ENCODE data around the gene LARP7.
"Not testable (repeated sequence)": the region's sequence is repeated elsewhere in the genome, so short reads cannot be mapped to it uniquely, and the experiment has no call there.

Gene LARP7

GRCh38 chr4:112636688-112637551 is at the start of gene LARP7, which contains the start of gene ZGRF1:
Gene LARP7 (plus strand): TSS chr4:112637143. CDS start chr4:112644670, 7,527 bp downstream.
Gene ZGRF1 (minus strand): TSS chr4:112636909. CDS start chr4:112633176, 3,733 bp downstream.
- peak; percentile 94 for DNase-seq (ENCODE audit: low read depth in 2 of 2)

DNA sequence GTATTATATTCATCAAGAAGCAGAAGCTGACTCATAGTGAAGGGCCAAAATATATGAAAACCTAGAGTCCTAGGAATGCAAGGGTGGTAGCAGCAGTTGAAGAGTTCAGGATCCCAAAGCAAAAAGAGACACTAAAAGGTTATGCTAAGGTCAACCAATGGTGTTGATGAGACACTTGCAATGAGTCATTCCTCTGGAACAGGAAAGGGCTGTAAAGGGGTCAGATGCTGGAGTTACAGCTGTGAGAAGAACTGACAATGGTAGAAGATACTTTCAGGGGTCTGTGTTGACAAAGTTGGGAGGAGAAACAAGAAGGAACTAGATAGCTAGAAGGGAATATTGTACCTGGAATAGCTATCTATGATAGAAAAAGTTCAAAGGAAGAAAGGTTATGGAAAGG is 47.7 kb upstream of the LARP7 start:
- DNase-seq (ENCODE audit: low read depth in 2 of 2), result no peak

- no peak for DNase-seq (ENCODE audit: low read depth in 2 of 2)
Observed at GRCh38 chr4:112591593-112591992, 45.4 kb upstream of the LARP7 start.

GRCh38 chr4:112592717-112593116 is 44.2 kb upstream of the LARP7 start:
- DNase-seq (ENCODE audit: low read depth in 2 of 2), result no peak

- DNase-seq (ENCODE audit: low read depth in 2 of 2), result no peak
Observed at GRCh38 chr4:112593438-112594133, 43.4 kb upstream of the LARP7 start.

DNA sequence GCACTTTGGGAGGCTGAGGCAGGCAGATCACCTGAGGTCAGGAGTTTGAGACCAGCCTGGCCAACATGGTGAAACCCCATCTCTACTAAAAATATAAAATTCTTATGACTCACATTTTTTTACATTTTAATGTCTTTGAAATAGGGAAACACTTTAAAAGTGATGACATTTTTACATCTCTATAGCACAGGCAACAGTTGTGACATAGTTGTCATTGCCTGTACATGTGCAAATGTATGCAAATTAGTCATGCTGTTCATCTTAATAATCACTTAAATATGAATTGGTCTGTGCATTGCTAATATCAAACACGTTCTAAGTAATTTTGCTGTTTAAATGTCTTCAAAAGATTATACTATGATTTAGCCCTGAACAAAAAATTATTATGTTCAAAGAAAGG is 42.0 kb upstream of the LARP7 start:
- DNase-seq (ENCODE audit: low read depth in 2 of 2), result no peak

- DNase-seq (ENCODE audit: low read depth in 2 of 2), result no peak
Observed at GRCh38 chr4:112604589-112604988, 32.4 kb upstream of the LARP7 start.

GRCh38 chr4:112612814-112613213 is 24.1 kb upstream of the LARP7 start:
- DNase-seq (ENCODE audit: low read depth in 2 of 2), result not testable (repeated sequence)

- no peak for DNase-seq (ENCODE audit: low read depth in 2 of 2)
Observed at GRCh38 chr4:112616984-112617383, 20.0 kb upstream of the LARP7 start.

- no peak for DNase-seq (ENCODE audit: low read depth in 2 of 2)
Observed at GRCh38 chr4:112626228-112626627, 10.7 kb upstream of the LARP7 start.

- no peak for DNase-seq (ENCODE audit: low read depth in 2 of 2)
Observed at GRCh38 chr4:112633477-112634235, 3.3 kb upstream of the LARP7 start.

- no peak for DNase-seq (ENCODE audit: low read depth in 2 of 2)
Observed at GRCh38 chr4:112637552-112637866, 566 bp downstream of the LARP7 start.

DNA sequence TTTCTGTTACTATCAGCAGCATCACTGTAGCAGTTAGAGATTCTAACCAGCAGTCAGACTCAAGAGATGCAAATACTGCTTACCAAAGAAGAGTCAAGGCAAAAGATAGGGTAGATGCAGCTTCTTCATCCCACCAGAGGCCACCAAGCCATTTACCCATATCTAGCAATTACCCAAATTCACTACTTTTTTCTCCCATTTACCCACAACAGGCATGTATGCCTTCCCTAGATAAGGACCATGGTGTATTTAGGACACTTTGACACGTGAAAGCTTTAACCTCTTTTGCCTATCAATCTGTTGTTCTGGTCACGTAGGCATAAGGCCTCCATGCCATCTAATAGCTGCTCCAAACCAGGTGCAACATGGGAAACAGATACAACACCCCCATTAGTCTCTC is 5.6 kb downstream of the LARP7 start:
- DNase-seq (ENCODE audit: low read depth in 2 of 2), result no peak

- DNase-seq (ENCODE audit: low read depth in 2 of 2), result not testable (repeated sequence)
Observed at GRCh38 chr4:112644595-112645535, 7.9 kb downstream of the LARP7 start.

DNA sequence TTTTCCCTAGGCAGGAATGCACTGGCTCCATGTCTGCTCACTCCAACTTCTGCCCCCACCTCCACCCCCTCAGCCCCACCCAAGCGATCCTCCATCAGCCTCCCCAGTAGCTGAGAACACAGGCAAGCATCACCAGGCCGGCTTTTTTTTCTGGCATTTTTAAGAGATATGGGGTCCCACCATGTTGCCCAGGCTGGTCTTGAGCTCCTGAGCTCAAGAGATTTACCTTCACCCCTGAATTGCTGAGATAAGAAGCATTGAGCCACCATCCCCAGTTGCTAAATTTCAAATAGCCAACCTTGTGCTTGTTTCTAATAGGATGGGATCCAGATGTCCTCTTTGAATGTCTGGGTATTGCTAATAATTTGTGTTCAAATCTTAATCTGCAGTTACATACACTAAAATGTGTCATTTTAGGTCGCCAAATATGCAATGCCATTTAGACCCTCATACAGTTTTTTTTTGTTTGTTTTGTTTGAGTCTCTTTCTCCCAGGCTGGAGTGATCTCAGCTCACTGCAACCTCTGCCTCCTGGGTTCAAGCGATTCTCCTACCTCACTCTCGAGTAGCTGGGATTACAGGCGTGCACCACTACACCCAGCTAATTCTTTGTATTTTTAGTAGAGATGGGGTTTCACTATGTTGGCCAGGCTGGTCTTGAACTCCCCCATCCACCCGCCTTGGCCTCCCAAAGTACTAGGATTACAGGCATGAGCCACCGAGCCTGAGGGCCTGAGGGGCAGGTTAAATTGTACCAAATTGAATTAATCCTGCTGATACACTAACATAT is 8.8 kb downstream of the LARP7 start:
- DNase-seq (ENCODE audit: low read depth in 2 of 2), result no peak

DNA sequence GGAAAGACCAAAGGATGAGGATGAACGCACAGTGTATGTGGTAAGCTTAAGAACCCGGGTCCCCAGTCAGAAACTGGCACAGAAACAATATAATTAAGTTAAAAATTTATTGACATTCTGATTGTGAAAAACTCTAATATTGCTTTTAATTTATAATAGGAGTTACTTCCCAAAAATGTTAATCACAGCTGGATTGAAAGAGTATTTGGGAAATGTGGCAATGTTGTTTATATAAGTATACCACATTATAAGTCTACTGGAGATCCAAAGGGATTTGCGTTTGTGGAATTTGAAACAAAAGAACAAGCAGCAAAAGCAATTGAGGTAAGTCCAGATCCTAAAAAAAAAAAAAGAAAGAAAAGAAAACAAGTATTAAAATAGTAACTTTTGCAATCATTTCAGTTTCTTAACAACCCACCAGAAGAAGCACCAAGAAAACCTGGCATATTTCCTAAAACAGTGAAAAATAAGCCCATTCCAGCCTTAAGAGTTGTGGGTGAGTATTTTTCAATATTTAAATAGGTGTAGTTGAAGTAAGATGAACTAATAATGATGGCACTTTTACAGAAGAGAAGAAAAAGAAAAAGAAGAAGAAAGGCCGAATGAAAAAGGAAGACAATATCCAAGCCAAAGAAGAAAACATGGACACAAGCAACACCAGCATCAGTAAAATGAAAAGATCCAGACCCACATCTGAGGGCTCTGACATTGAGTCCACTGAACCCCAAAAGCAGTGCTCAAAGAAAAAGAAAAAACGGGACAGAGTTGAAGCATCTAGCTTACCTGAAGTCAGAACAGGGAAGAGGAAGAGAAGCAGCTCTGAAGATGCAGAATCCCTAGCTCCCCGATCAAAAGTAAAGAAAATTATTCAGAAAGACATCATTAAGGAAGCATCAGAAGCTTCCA is 9.9 kb downstream of the LARP7 start:
- DNase-seq (ENCODE audit: low read depth in 2 of 2), result no peak

GRCh38 chr4:112647785-112648184 is 10.8 kb downstream of the LARP7 start:
- DNase-seq (ENCODE audit: low read depth in 2 of 2), result no peak

- no peak for DNase-seq (ENCODE audit: low read depth in 2 of 2)
Observed at GRCh38 chr4:112648263-112649054, 11.5 kb downstream of the LARP7 start.

- DNase-seq (ENCODE audit: low read depth in 2 of 2), result no peak
Observed at GRCh38 chr4:112649055-112649408, 12.1 kb downstream of the LARP7 start.
